Ecto neural progenitor cell (in vitro differentiated cells): ENCODE data around the gene ADORA1.

ENCODE experiments used
- DNase-seq: peaks from one replicate; pipeline ENCODE4 v3.0.0-alpha.2; 2018; ENCODE audit warnings: low spot score

The ADORA1 gene

DNA sequence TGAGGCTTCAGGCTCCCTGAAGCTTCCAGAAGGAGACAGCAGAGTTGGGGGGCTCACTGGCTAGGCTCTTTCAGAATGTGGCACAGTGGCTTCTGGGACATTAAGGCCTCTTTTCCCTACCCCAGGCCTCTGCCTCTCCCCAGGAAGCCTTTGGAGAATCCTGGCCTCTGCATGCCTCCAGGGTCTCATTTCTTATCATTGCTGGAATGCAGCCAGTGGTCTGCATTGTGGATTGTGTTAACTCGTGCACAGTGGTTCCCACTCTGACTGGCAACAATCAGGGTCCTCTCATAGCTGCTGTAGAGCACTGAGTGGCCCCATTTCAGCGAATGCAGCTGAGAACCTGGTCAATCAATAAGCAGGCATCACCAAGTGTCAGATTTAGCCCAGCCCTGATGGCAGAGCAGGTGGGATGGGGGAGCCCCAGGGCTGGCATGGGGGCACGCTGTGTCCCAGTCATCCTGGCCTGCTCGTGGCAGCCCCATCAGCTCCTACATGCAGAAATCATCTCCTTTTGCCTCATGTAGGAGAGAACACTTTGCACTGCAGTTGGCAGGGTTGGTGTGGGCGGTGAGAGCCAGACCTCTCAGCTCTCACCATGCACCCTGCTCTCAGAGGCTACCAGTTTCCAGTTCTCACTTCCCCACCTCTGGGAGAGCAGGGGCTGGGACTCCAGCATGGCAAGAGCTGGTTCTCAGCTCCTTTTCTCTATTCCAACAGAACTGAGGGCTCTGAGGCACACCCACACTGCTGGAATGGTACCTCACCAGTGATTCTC, 13.4 kb downstream of the ADORA1 start:
- DNase-seq = no peak

DNA sequence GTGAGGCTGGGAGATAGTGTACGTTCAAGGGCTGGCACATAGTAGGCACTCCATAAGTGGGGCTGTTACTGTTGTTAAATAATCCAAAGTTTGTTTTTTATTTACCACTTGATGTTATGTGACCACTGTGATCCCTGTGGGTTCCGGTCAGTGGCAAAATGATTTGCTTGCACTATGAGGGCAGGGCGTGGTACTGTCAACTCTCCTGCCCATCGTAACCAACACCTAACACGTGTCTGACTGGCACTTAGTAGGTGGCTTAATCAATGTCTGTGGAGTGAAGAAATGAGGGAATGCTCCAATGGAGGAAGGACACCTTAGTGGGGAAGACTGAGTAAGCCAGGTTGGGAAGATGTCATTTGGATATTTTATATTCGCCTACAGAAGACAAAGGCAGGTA, 14.6 kb downstream of the ADORA1 start:
- no peak for DNase-seq

- DNase-seq = no peak
Measured at GRCh38 chr1:203142684-203143408, 15.3 kb downstream of the ADORA1 start.

GRCh38 chr1:203143641-203144040, 16.1 kb downstream of the ADORA1 start:
- no peak for DNase-seq

- no peak for DNase-seq
Measured at GRCh38 chr1:203144661-203145060, 17.1 kb downstream of the ADORA1 start.

GRCh38 chr1:203145321-203146041, 18.0 kb downstream of the ADORA1 start:
- DNase-seq = no peak

DNA sequence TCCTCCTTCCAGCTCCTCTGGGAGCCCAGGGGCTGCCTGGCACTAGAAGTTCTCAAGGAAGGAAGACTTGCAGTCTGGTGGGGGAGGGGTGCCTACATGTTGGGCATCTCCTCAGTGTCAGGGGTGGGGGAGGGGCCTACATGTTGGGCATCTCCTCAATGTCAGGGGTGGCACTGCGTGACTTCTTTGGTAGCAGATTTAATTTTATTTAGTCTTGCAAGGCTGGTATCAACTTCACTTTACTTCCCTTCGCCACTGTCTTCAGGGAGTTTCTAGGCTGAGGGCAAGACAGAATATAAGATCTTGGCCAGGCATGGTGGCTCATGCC, 18.5 kb downstream of the ADORA1 start:
- DNase-seq = no peak

- no peak for DNase-seq
Measured at GRCh38 chr1:203146537-203146936, 19.0 kb downstream of the ADORA1 start.

DNA sequence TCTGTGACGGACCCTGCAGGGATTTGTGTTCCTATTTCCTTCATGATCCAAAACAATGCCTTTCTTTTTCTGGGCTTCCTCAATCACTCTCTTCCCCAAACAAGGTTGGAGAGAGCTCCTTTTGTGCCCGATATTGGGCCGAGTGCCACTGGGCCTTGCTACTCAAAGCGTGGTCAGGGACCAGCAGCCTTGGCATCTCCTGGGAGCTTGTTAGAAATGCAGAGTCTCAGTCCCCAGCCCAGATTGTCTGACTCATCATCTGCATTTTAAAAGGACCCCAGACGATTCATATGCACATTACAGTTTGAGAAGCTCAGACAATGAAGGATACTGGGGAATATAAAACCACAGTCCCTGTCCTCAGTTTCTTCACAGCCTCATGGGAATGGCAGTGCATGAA, 19.9 kb downstream of the ADORA1 start:
- no peak for DNase-seq

DNA sequence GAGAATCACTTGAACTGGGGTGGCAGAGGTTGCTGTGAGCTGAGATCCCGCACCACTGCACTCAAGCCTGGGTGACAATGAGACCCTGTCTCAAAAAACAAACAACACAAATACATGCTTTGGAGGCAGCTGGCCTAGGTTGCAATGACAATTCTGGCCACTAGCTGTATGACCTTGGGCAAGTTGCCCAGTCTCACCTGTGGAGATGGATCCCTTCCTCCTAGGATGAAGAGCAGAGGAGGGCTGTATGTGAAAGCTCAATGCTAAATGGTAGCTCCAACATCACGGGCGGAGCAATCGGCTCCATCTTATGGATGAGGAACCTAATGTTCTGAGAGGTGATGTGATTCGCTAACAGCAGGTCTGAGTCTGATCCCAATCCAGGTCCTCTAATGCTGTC, 20.6 kb downstream of the ADORA1 start:
- DNase-seq = no peak

DNA sequence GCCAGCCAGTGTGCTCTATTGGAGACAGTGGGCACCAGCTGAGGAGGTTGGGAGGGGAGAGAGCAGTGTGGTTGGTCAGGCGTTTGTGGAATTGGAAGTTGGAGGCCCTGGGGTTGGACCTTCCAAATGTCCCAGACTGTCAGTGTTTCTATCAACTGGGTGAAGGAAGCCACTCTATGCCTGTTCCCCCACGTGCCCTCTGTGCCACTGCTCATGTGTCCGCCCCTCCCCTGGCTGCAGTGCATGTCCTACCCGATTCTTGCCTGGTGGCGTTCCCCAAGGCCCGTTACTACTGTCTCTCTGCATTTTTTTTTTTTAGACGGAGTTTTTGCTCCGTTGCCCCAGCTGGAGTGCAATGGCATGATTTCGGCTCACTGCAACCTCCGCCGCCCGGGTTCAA, 21.1 kb downstream of the ADORA1 start:
- no peak for DNase-seq

- DNase-seq = no peak
Measured at GRCh38 chr1:203149188-203149840, 21.8 kb downstream of the ADORA1 start.

DNA sequence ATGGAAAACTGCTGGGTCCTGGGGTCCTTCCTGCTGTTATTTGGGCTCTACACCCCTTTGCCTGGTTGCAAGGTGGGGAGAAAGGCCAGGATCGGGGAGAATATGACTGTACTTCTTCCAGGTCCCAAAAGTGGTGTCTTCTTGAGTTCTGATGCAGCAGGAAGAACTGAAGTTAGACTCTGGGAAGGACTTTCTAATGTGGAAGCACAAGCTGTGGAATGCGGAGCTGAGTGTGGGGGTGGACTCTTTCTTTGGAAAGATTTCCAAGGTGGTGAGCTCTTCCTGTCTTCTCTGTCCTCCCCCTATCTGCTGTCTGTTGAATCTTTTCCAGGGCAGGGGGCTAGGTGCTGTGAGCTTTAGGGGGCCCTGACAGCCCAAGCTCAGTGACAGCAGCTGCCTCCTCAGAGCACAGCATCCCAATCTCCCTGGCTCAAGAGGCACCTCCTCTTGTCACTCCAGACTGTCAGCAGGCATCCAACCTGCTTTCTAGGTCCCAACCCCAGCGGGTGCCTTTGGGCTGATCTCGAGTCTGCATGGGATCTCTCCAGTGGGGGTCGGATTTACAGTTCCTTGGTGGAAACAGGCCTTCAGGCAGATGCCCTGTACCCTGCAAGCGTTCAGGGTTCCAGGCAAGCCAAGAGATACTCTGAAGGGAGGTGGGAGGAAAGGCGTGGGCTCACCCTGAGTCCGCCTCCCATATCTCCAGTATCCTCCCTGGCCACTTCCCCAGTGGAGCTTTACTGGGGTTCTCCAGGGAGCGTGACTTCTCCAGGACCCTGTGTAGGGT, 23.2 kb downstream of the ADORA1 start:
- DNase-seq = no peak

GRCh38 chr1:203151362-203152157, 24.0 kb downstream of the ADORA1 start:
- DNase-seq = no peak

GRCh38 chr1:203152158-203153034, 24.9 kb downstream of the ADORA1 start:
- no peak for DNase-seq

GRCh38 chr1:203153051-203153988, 25.8 kb downstream of the ADORA1 start:
- no peak for DNase-seq

DNA sequence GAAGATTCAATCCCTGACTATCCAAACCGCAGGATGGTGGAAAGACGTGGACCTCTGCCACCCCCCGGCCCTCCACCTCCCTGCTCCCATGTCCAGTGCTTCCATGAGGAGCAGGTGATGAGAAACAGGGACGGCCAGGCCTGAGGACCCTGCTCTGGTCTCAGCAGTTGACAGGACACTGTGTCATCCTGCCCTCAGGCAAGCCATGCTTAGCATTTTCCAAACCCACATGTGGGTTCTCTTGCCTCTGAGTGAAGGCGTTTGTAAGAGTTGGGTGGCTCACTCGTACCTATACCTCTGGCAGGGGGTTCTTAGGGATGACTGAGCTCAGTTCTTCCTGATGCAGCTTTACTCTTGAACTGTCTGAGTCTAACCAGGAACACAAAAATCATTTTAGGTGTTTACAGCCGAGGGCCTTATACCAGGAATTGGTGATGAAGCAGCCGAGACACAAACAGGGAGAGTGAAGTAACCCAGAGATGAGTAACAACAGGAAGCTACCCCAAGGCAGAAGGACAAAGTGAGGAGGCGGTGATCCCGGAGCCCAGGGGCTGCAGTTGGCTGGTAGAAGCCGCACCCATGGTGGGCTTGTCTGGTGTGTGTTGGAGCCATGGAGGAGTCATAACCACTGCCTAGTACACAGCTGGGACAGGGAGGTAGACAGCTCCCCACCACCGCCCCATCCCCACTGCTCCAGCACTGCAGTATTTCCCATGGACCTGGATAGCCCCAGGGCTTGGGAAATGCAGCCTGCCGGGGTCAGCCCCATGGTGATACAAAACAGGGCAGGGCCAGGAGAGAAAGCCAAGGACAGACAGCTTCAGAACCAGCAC, 26.7 kb downstream of the ADORA1 start:
- DNase-seq = no peak

GRCh38 chr1:203156280-203156679, 28.8 kb downstream of the ADORA1 start:
- no peak for DNase-seq
